Erythroblast (primary cell): ENCODE results near the gene ALLC.

ENCODE experiments used
- GATA1 ChIP-seq: IDR thresholded peaks from 2 replicates; pipeline ENCODE4 v1.6.1; 2011; ENCODE audit warnings: low read depth, mild to moderate bottlenecking, control low read depth, low read length, moderate library complexity
- POLR2A ChIP-seq: IDR thresholded peaks from 2 replicates; pipeline ENCODE4 v1.6.1; 2011; ENCODE audit warnings: mild to moderate bottlenecking, low read length

- no peak for TF ChIP-seq POLR2A
- TF ChIP-seq GATA1: no peak
Measured at GRCh38 chr2:3743951-3744555, 86.1 kb downstream of the ALLC start.
